ENCODE results near the gene CDYL2. TPM values are rescaled to one million over a fixed set of nuclear protein-coding genes. Genes with fewer than 3 reads are reported as not detected.

Gene CDYL2
- total and polyA plus RNA-seq, 7 donors: 1.2 to 8.8 (median 2.5) TPM

DNA sequence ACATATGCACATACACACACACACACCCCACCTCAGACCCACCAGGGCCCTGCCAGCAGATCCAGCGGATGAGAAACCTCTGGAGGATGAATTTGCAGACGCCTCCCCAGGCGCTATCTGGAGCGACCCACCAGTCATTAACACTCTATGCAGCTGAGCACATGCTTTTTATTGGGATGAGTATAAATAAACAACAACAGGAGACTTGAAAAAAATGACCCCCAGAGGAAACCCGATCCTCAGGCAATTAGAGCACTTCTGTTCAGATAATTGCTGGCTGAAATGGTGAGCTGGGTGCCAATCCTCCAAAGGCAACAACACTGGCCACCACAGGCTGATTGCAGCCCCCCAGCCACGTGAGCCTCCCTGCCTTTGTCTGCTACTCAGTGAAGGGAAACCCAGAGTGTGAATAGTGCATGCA lies 230.7 kb downstream of the CDYL2 start:
- H3K4me1 ChIP-seq: no peaks in the 10 kb centered on the region
- no peak overlapping the region for H3K27ac ChIP-seq
- no peaks in the 10 kb centered on the region for H3K27me3 ChIP-seq
- TF ChIP-seq EP300 (IDR thresholded peaks at IDR 0.05) (no peak), POLR2AphosphoS5 (IDR thresholded peaks at IDR 0.05) (no peak), POLR2A (IDR thresholded peaks at IDR 0.05) (no peak)
- TF ChIP-seq, protein P1, sequence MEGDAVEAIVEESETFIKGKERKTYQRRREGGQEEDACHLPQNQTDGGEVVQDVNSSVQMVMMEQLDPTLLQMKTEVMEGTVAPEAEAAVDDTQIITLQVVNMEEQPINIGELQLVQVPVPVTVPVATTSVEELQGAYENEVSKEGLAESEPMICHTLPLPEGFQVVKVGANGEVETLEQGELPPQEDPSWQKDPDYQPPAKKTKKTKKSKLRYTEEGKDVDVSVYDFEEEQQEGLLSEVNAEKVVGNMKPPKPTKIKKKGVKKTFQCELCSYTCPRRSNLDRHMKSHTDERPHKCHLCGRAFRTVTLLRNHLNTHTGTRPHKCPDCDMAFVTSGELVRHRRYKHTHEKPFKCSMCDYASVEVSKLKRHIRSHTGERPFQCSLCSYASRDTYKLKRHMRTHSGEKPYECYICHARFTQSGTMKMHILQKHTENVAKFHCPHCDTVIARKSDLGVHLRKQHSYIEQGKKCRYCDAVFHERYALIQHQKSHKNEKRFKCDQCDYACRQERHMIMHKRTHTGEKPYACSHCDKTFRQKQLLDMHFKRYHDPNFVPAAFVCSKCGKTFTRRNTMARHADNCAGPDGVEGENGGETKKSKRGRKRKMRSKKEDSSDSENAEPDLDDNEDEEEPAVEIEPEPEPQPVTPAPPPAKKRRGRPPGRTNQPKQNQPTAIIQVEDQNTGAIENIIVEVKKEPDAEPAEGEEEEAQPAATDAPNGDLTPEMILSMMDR (IDR thresholded peaks at IDR 0.05): no peak
- H3K9me3 ChIP-seq: no peaks in the 10 kb centered on the region
- 78 to 79% methylated on average over 6 of the region's 6 CpGs for WGBS, 2 donors
- intact Hi-C loops (cut with DNase I): no loop called here
- no peaks in the 10 kb centered on the region for H3K36me3 ChIP-seq
- H3K4me3 ChIP-seq: no peak overlapping the region
- DNase-seq: no peak

DNA sequence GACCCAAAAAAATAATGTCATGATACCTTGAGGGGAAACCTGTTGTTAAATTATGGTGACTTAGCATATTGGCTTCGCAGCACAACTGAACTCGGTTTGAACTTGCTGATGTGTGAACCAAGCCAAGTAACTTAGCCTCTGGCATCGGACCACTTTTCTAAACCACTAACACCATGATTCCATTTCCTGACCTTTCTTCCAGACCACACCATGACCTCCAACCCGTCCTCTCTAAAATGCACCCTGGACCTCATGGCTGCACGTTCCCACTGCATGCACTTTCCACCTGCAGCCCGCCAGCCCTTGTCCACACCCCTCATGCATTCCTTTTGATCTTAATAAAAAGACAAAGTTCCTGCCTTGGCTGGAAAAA lies 234.3 kb downstream of the CDYL2 start:
- 42 to 56% methylated on average over 6 of the region's 6 CpGs for WGBS, 2 donors
- Histone ChIP-seq H3K4me1 (no peaks in the 10 kb centered on the region), H3K36me3 (no peaks in the 10 kb centered on the region), H3K9me3 (no peaks in the 10 kb centered on the region), H3K4me3 (no peak overlapping the region), H3K27ac (no peak overlapping the region), H3K27me3 (peaks cover 0 to 7% (median 5%) of the 10 kb centered on the region in 3 donors)
- no peak for DNase-seq
- intact Hi-C loops (cut with DNase I): no loop called here
- TF ChIP-seq EP300 (IDR thresholded peaks at IDR 0.05): no peak
- TF ChIP-seq, protein P1 (IDR thresholded peaks at IDR 0.05): no peak
- TF ChIP-seq POLR2A (IDR thresholded peaks at IDR 0.05): no peak
- no peak for TF ChIP-seq POLR2AphosphoS5 (IDR thresholded peaks at IDR 0.05)

GRCh38 chr16:80569440-80570105 lies 234.8 kb downstream of the CDYL2 start:
- intact Hi-C loops (cut with DNase I): no loop called here
- Histone ChIP-seq H3K27ac (no peak overlapping the region), H3K27me3 (peaks cover 0 to 7% (median 5%) of the 10 kb centered on the region in 3 donors), H3K4me3 (no peak overlapping the region), H3K9me3 (no peaks in the 10 kb centered on the region), H3K4me1 (no peaks in the 10 kb centered on the region), H3K36me3 (no peaks in the 10 kb centered on the region)
- 61 to 62% methylated on average over 9 of the region's 9 CpGs for WGBS, 2 donors
- TF ChIP-seq, protein P1 (IDR thresholded peaks at IDR 0.05): no peak
- TF ChIP-seq POLR2AphosphoS5 (IDR thresholded peaks at IDR 0.05) (no peak), POLR2A (IDR thresholded peaks at IDR 0.05) (no peak), EP300 (IDR thresholded peaks at IDR 0.05) (no peak)
- DNase-seq: no peak

- WGBS, 2 donors: 32 to 42% methylated on average over 7 of the region's 7 CpGs
These were observed 240.0 kb downstream of the CDYL2 start for GRCh38 chr16:80564394-80564793.

More at GRCh38 chr16:80564394-80564793, 240.0 kb downstream of the CDYL2 start:
- Histone ChIP-seq H3K4me1 (no peaks in the 10 kb centered on the region), H3K4me3 (no peak overlapping the region), H3K36me3 (no peaks in the 10 kb centered on the region), H3K27me3 (peaks cover 0 to 13% (median 5%) of the 10 kb centered on the region in 3 donors), H3K27ac (no peak overlapping the region), H3K9me3 (no peaks in the 10 kb centered on the region)
- intact Hi-C loops (cut with DNase I): no loop called here
- TF ChIP-seq EP300 (IDR thresholded peaks at IDR 0.05) (no peak), POLR2AphosphoS5 (IDR thresholded peaks at IDR 0.05) (no peak), POLR2A (IDR thresholded peaks at IDR 0.05) (no peak)
- TF ChIP-seq, protein P1 (IDR thresholded peaks at IDR 0.05): no peak
- no peak for DNase-seq
